ENCODE results near the gene RASA4B. TPM values are rescaled to one million over a fixed set of nuclear protein-coding genes. Genes with fewer than 3 reads are reported as not detected.
A peak's percentile ranks its signal among the peaks of the same experiment; 100 is the strongest.

The RASA4B gene
- total and polyA plus RNA-seq, 2 donors from 2014 or later: 22.5 to 24.0 TPM

- Histone ChIP-seq H3K27me3 (ENCODE audit: control insufficient read depth, insufficient read depth, low read length) (no peaks in the 10 kb centered on the region), H3K4me3 (ENCODE audit: low read length in 3 of 3) (no peak overlapping the region), H3K9me3 (ENCODE audit: control insufficient read depth in 2 of 3, insufficient read depth in 1 of 3, low read length in 3 of 3) (no peaks in the 10 kb centered on the region), H3K36me3 (ENCODE audit: control insufficient read depth in 2 of 3, insufficient read depth in 3 of 3, low read length in 3 of 3) (peaks cover 0 to 7% (median 7%) of the 10 kb centered on the region in 3 donors), H3K27ac (ENCODE audit: low read depth in 2 of 2, low read length in 2 of 2) (no peak overlapping the region), H3K9ac (ENCODE audit: low read length in 3 of 3) (no peak overlapping the region), H3K4me1 (ENCODE audit: control insufficient read depth in 2 of 3, insufficient read depth in 2 of 3, low read depth in 1 of 3, low read length in 3 of 3) (peaks cover 0 to 6% (median 4%) of the 10 kb centered on the region in 3 donors)
- intact Hi-C loops (cut with DNase I): no loop called here
- FAIRE-seq (no peak), DNase-seq (no peak)
- TF ChIP-seq, protein P1, sequence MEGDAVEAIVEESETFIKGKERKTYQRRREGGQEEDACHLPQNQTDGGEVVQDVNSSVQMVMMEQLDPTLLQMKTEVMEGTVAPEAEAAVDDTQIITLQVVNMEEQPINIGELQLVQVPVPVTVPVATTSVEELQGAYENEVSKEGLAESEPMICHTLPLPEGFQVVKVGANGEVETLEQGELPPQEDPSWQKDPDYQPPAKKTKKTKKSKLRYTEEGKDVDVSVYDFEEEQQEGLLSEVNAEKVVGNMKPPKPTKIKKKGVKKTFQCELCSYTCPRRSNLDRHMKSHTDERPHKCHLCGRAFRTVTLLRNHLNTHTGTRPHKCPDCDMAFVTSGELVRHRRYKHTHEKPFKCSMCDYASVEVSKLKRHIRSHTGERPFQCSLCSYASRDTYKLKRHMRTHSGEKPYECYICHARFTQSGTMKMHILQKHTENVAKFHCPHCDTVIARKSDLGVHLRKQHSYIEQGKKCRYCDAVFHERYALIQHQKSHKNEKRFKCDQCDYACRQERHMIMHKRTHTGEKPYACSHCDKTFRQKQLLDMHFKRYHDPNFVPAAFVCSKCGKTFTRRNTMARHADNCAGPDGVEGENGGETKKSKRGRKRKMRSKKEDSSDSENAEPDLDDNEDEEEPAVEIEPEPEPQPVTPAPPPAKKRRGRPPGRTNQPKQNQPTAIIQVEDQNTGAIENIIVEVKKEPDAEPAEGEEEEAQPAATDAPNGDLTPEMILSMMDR (IDR thresholded peaks at IDR 0.05; ENCODE audit: borderline replicate concordance, extremely low read depth, insufficient read depth): no peak
Observed at GRCh38 chr7:102460467-102460866, 57.1 kb downstream of the RASA4B start.

GRCh38 chr7:102459221-102459844 lies 58.2 kb downstream of the RASA4B start:
- Histone ChIP-seq H3K27ac (ENCODE audit: low read depth in 2 of 2, low read length in 2 of 2) (no peak overlapping the region), H3K9ac (ENCODE audit: low read length in 3 of 3) (no peak overlapping the region), H3K4me1 (ENCODE audit: control insufficient read depth in 2 of 3, insufficient read depth in 2 of 3, low read depth in 1 of 3, low read length in 3 of 3) (peaks cover 0 to 6% (median 4%) of the 10 kb centered on the region in 3 donors), H3K27me3 (ENCODE audit: control insufficient read depth, insufficient read depth, low read length) (no peaks in the 10 kb centered on the region), H3K4me3 (ENCODE audit: low read length in 3 of 3) (no peak overlapping the region), H3K36me3 (ENCODE audit: control insufficient read depth in 2 of 3, insufficient read depth in 3 of 3, low read length in 3 of 3) (peaks cover 0 to 7% (median 7%) of the 10 kb centered on the region in 3 donors), H3K9me3 (ENCODE audit: control insufficient read depth in 2 of 3, insufficient read depth in 1 of 3, low read length in 3 of 3) (no peaks in the 10 kb centered on the region)
- intact Hi-C loops (cut with DNase I): no loop called here
- TF ChIP-seq, protein P1 (IDR thresholded peaks at IDR 0.05; ENCODE audit: borderline replicate concordance, extremely low read depth, insufficient read depth): no peak
- FAIRE-seq: no peak
- DNase-seq: peak in 1 of 5 donors; percentile 68

DNA sequence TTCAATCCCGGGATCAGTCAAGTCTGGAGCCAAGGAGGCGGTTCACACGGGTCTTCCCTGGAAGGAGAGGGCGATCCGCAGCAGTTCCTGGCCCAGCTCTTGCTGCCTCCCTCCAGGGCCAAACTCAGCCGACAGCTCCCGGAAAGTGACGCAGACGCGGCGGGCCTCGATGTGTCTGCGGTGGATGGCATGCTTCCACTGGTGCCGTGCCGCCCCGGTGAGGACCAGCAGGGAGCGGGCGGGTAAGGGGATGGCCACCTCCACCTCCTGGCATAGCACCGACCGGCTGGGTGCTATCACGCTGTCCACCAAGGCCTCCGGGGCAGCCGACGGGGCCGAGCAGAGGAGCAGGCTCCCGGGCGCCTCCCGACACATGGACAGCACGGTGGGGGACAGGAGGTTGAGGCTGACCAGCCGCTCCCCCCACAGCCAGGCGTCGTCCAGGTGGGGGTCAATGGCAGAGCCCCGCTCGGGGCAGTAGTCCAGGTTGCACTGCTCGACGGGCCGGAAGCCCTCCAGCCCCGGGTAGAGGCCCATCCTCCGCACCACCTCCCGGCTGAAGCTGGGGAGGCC lies 60.1 kb downstream of the RASA4B start:
- FAIRE-seq (no peak), DNase-seq (peak in 1 of 5 donors; percentile 74)
- no peaks in the 10 kb centered on the region for H3K4me1 ChIP-seq (ENCODE audit: control insufficient read depth in 2 of 3, insufficient read depth in 2 of 3, low read depth in 1 of 3, low read length in 3 of 3)
- no peaks in the 10 kb centered on the region for H3K27me3 ChIP-seq (ENCODE audit: control insufficient read depth, insufficient read depth, low read length)
- H3K9me3 ChIP-seq (ENCODE audit: control insufficient read depth in 2 of 3, insufficient read depth in 1 of 3, low read length in 3 of 3): no peaks in the 10 kb centered on the region
- TF ChIP-seq, protein P1 (IDR thresholded peaks at IDR 0.05; ENCODE audit: borderline replicate concordance, extremely low read depth, insufficient read depth): no peak
- no peak overlapping the region for H3K9ac ChIP-seq (ENCODE audit: low read length in 3 of 3)
- H3K36me3 ChIP-seq (ENCODE audit: control insufficient read depth in 2 of 3, insufficient read depth in 3 of 3, low read length in 3 of 3): peaks cover 0 to 7% (median 7%) of the 10 kb centered on the region in 3 donors
- H3K4me3 ChIP-seq (ENCODE audit: low read length in 3 of 3): no peak overlapping the region
- no peak overlapping the region for H3K27ac ChIP-seq (ENCODE audit: low read depth in 2 of 2, low read length in 2 of 2)
- intact Hi-C loops (cut with DNase I): no loop called here

All from kidney (tissue), 14 donors.